GM23338 (cell line): Measurements from ENCODE around the gene IMPACT. TPM values are rescaled to one million over a fixed set of nuclear protein-coding genes. Genes with fewer than 3 reads are reported as not detected.

Experiments
- ATAC-seq: fragments of 200-7000 bp; cut with Tn5 transposase; 3 replicates; pipeline ENCODE4 v1.9.1; 2020
- DNase-seq: peaks from one replicate; pipeline ENCODE4 v3.0.0-alpha.2; 2015; ENCODE audit warnings: low spot score
- H2AFZ ChIP-seq: fragments of 200-600 bp; sonication (generic); 2 replicates; pipeline ENCODE4 v1.8.0; 2016; ENCODE audit warnings: antibody characterized with exemption, mild to moderate bottlenecking, moderate library complexity
- H3F3A ChIP-seq: fragments of 200-600 bp; sonication (generic); replicated peaks from 2 replicates; pipeline ENCODE4 v1.8.0; 2017; ENCODE audit warnings: antibody characterized with exemption, mixed run types, low read depth
- H3K27ac ChIP-seq: fragments of 200-600 bp; sonication (generic); 2 replicates; pipeline ENCODE4 v1.6.1; 2016; ENCODE audit warnings: low read depth
- H3K27me3 ChIP-seq: fragments of 200-600 bp; sonication (generic); 2 replicates; pipeline ENCODE4 v1.8.0; 2016; ENCODE audit warnings: mild to moderate bottlenecking, mixed run types, moderate library complexity; ENCODE audit not compliant: insufficient read depth
- H3K36me3 ChIP-seq: fragments of 200-600 bp; sonication (generic); 2 replicates; pipeline ENCODE4 v1.8.0; 2016; ENCODE audit warnings: mild to moderate bottlenecking; ENCODE audit not compliant: insufficient read depth
- H3K4me1 ChIP-seq: fragments of 200-600 bp; sonication (generic); 2 replicates; pipeline ENCODE4 v1.8.0; 2016; ENCODE audit warnings: mild to moderate bottlenecking, moderate library complexity; ENCODE audit not compliant: insufficient read depth
- H3K4me2 ChIP-seq: fragments of 200-600 bp; sonication (generic); 2 replicates; pipeline ENCODE4 v1.7.1; 2017; ENCODE audit warnings: mixed run types
- H3K4me3 ChIP-seq: fragments of 200-600 bp; sonication (generic); 2 replicates; pipeline ENCODE4 v1.6.1; 2016; ENCODE audit warnings: mixed run types
- H3K79me2 ChIP-seq: fragments of 200-600 bp; sonication (generic); replicated peaks from 2 replicates; pipeline ENCODE4 v1.8.0; 2017; ENCODE audit warnings: mild to moderate bottlenecking; ENCODE audit not compliant: insufficient read depth
- H3K9me2 ChIP-seq: fragments of 200-600 bp; sonication (generic); 2 replicates; pipeline ENCODE4 v1.8.0; 2017; ENCODE audit not compliant: insufficient read depth
- H4K20me1 ChIP-seq: fragments of 200-600 bp; sonication (generic); replicated peaks from 2 replicates; pipeline ENCODE4 v1.8.0; 2017; ENCODE audit warnings: mild to moderate bottlenecking; ENCODE audit not compliant: insufficient read depth
- H3K27ac Mint-ChIP-seq: 2 replicates; pipeline ENCODE4 v1.8.0; 2020; ENCODE audit warnings: inconsistent platforms, mild to moderate bottlenecking, moderate library complexity, mixed read lengths
- H3K27me3 Mint-ChIP-seq: 3 replicates; pipeline ENCODE4 v1.8.0; 2022; ENCODE audit warnings: low read depth, mild to moderate bottlenecking, moderate library complexity, mixed read lengths, inconsistent platforms; ENCODE audit not compliant: insufficient read depth, poor library complexity
- H3K36me3 Mint-ChIP-seq: 3 replicates; pipeline ENCODE4 v1.8.0; 2021; ENCODE audit warnings: low read depth, mild to moderate bottlenecking, inconsistent platforms, moderate library complexity, mixed read lengths
- H3K4me1 Mint-ChIP-seq: 3 replicates; pipeline ENCODE4 v1.8.0; 2020; ENCODE audit warnings: mild to moderate bottlenecking, inconsistent platforms, mixed read lengths
- H3K4me3 Mint-ChIP-seq: 3 replicates; pipeline ENCODE4 v1.8.0; 2021; ENCODE audit warnings: moderate library complexity, mild to moderate bottlenecking, inconsistent platforms, mixed read lengths
- H3K9me3 Mint-ChIP-seq: 3 replicates; pipeline ENCODE4 v1.8.0; 2020; ENCODE audit warnings: moderate library complexity, mild to moderate bottlenecking, inconsistent platforms, mixed read lengths
- CREB1 ChIP-seq: fragments of 250-450 bp; sonication (Bioruptor Pico); IDR thresholded peaks from 2 replicates; pipeline ENCODE4 v1.5.0; 2020; ENCODE audit warnings: low read depth, mild to moderate bottlenecking, moderate library complexity
- EZH2 ChIP-seq: fragments of 200-600 bp; sonication (generic); IDR thresholded peaks from one replicate; pipeline ENCODE4 v1.8.0; 2017; ENCODE audit warnings: antibody characterized with exemption, mild to moderate bottlenecking, low read depth; ENCODE audit not compliant: unreplicated experiment
- EZH2phosphoT487 ChIP-seq: fragments of 200-600 bp; sonication (generic); IDR thresholded peaks from one replicate; pipeline ENCODE4 v1.8.1; 2018; ENCODE audit warnings: antibody characterized with exemption; ENCODE audit not compliant: unreplicated experiment
- POLR2AphosphoS5 ChIP-seq: IDR thresholded peaks from 2 replicates; pipeline ENCODE4 v1.6.1; 2016; ENCODE audit warnings: antibody characterized with exemption, low read depth
- ZNF114 ChIP-seq: fragments of 250-450 bp; sonication (Bioruptor Pico); IDR thresholded peaks from 2 replicates; pipeline ENCODE4 v1.5.0; 2020; ENCODE audit warnings: mild to moderate bottlenecking, moderate library complexity
- polyA plus RNA-seq: library from polyadenylated mRNA; unstranded; fragments of >200 nt; fragmentation: Nextera tagmentation; extraction: Ambion mirVana; gene quantifications from 2 replicates; pipeline ENCODE4 v1.2.1, GENCODE V29; 2016
- total RNA-seq: library from RNA; depleted of rRNA; stranded (reverse); fragments of >200 nt; shearing (Covaris generic); gene quantifications from 2 replicates; pipeline ENCODE4 v1.2.3, GENCODE V29; 2014
- TF ChIP-seq, protein P1 (sequence below): IDR thresholded peaks from one replicate; pipeline ENCODE4 v1.6.1; 2018; ENCODE audit warnings: antibody characterized with exemption; ENCODE audit not compliant: unreplicated experiment
- TF ChIP-seq, protein P2 (sequence below): fragments of 250-450 bp; sonication (Bioruptor Pico); IDR thresholded peaks from 2 replicates; pipeline ENCODE4 v1.5.0; 2020; ENCODE audit warnings: mild to moderate bottlenecking, moderate library complexity
- TF ChIP-seq, protein P3 (sequence below): IDR thresholded peaks from 2 replicates; pipeline ENCODE4 v1.6.1; 2016; ENCODE audit warnings: antibody characterized with exemption

IMPACT gene
- total and polyA plus RNA-seq, 2 experiments from 2014 or later, result 42.1 to 47.6 TPM

DNA sequence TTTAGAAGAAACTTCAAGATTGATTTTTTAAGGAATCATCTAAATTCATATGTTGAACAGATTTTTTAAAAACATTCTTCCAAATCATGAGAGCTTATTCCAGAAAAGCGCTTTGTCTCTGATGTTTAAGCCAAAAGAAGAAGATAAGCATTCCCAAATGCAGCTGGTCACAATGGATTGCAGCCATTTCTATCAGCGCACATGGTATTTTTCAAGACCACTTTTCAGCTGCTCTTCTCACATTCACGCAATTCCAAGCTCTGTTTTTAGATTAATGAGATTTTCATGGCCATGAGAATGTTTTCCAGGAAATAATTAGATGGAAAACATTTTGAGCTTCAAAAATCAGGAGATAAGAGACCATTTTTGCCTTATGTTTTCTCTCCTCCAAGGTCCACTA, 37.5 kb upstream of the IMPACT start:
- peak overlapping the region; percentile 86 for H3K27ac Mint-ChIP-seq
- peaks cover 7% of the 10 kb centered on the region for H4K20me1 ChIP-seq
- TF ChIP-seq, protein P1, sequence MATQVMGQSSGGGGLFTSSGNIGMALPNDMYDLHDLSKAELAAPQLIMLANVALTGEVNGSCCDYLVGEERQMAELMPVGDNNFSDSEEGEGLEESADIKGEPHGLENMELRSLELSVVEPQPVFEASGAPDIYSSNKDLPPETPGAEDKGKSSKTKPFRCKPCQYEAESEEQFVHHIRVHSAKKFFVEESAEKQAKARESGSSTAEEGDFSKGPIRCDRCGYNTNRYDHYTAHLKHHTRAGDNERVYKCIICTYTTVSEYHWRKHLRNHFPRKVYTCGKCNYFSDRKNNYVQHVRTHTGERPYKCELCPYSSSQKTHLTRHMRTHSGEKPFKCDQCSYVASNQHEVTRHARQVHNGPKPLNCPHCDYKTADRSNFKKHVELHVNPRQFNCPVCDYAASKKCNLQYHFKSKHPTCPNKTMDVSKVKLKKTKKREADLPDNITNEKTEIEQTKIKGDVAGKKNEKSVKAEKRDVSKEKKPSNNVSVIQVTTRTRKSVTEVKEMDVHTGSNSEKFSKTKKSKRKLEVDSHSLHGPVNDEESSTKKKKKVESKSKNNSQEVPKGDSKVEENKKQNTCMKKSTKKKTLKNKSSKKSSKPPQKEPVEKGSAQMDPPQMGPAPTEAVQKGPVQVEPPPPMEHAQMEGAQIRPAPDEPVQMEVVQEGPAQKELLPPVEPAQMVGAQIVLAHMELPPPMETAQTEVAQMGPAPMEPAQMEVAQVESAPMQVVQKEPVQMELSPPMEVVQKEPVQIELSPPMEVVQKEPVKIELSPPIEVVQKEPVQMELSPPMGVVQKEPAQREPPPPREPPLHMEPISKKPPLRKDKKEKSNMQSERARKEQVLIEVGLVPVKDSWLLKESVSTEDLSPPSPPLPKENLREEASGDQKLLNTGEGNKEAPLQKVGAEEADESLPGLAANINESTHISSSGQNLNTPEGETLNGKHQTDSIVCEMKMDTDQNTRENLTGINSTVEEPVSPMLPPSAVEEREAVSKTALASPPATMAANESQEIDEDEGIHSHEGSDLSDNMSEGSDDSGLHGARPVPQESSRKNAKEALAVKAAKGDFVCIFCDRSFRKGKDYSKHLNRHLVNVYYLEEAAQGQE, result no peak
- no peak for TF ChIP-seq CREB1 (CRISPR knock-in tag)
- TF ChIP-seq, protein P2, sequence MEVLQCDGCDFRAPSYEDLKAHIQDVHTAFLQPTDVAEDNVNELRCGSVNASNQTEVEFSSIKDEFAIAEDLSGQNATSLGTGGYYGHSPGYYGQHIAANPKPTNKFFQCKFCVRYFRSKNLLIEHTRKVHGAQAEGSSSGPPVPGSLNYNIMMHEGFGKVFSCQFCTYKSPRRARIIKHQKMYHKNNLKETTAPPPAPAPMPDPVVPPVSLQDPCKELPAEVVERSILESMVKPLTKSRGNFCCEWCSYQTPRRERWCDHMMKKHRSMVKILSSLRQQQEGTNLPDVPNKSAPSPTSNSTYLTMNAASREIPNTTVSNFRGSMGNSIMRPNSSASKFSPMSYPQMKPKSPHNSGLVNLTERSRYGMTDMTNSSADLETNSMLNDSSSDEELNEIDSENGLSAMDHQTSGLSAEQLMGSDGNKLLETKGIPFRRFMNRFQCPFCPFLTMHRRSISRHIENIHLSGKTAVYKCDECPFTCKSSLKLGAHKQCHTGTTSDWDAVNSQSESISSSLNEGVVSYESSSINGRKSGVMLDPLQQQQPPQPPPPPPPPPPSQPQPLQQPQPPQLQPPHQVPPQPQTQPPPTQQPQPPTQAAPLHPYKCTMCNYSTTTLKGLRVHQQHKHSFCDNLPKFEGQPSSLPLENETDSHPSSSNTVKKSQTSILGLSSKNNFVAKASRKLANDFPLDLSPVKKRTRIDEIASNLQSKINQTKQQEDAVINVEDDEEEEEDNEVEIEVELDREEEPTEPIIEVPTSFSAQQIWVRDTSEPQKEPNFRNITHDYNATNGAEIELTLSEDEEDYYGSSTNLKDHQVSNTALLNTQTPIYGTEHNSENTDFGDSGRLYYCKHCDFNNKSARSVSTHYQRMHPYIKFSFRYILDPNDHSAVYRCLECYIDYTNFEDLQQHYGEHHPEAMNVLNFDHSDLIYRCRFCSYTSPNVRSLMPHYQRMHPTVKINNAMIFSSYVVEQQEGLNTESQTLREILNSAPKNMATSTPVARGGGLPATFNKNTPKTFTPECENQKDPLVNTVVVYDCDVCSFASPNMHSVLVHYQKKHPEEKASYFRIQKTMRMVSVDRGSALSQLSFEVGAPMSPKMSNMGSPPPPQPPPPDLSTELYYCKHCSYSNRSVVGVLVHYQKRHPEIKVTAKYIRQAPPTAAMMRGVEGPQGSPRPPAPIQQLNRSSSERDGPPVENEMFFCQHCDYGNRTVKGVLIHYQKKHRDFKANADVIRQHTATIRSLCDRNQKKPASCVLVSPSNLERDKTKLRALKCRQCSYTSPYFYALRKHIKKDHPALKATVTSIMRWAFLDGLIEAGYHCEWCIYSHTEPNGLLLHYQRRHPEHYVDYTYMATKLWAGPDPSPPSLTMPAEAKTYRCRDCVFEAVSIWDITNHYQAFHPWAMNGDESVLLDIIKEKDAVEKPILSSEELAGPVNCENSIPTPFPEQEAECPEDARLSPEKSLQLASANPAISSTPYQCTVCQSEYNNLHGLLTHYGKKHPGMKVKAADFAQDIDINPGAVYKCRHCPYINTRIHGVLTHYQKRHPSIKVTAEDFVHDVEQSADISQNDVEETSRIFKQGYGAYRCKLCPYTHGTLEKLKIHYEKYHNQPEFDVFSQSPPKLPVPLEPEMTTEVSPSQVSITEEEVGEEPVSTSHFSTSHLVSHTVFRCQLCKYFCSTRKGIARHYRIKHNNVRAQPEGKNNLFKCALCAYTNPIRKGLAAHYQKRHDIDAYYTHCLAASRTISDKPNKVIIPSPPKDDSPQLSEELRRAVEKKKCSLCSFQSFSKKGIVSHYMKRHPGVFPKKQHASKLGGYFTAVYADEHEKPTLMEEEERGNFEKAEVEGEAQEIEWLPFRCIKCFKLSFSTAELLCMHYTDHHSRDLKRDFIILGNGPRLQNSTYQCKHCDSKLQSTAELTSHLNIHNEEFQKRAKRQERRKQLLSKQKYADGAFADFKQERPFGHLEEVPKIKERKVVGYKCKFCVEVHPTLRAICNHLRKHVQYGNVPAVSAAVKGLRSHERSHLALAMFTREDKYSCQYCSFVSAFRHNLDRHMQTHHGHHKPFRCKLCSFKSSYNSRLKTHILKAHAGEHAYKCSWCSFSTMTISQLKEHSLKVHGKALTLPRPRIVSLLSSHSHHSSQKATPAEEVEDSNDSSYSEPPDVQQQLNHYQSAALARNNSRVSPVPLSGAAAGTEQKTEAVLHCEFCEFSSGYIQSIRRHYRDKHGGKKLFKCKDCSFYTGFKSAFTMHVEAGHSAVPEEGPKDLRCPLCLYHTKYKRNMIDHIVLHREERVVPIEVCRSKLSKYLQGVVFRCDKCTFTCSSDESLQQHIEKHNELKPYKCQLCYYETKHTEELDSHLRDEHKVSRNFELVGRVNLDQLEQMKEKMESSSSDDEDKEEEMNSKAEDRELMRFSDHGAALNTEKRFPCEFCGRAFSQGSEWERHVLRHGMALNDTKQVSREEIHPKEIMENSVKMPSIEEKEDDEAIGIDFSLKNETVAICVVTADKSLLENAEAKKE, result no peak
- TF ChIP-seq EZH2phosphoT487, result no peak
- TF ChIP-seq ZNF114 (CRISPR knock-in tag), result no peak
- TF ChIP-seq EZH2, result no peak
- TF ChIP-seq, protein P3, sequence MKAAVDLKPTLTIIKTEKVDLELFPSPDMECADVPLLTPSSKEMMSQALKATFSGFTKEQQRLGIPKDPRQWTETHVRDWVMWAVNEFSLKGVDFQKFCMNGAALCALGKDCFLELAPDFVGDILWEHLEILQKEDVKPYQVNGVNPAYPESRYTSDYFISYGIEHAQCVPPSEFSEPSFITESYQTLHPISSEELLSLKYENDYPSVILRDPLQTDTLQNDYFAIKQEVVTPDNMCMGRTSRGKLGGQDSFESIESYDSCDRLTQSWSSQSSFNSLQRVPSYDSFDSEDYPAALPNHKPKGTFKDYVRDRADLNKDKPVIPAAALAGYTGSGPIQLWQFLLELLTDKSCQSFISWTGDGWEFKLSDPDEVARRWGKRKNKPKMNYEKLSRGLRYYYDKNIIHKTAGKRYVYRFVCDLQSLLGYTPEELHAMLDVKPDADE, result no peak
- TF ChIP-seq POLR2AphosphoS5, result no peak

More for the DNA sequence above, 37.5 kb upstream of the IMPACT start:
- peaks cover 23% of the 10 kb centered on the region for H3K36me3 Mint-ChIP-seq
- no peaks in the 10 kb centered on the region for H3K9me3 Mint-ChIP-seq
- H2AFZ ChIP-seq, result no peak overlapping the region
- no peaks in the 10 kb centered on the region for H3K27me3 Mint-ChIP-seq
- H3K4me1 Mint-ChIP-seq, result peaks cover 17% of the 10 kb centered on the region
- peaks cover 4% of the 10 kb centered on the region; the same call in 1 of the 2 replicates for H3F3A ChIP-seq
- peaks cover 9% of the 10 kb centered on the region; the same call in 1 of the 2 replicates for H3K4me1 ChIP-seq
- no peak overlapping the region for H3K4me3 Mint-ChIP-seq
- H3K4me2 ChIP-seq, result no peak overlapping the region
- DNase-seq, result no peak
- ATAC-seq, result no peak
- H3K27ac ChIP-seq, result 0 out of 2 replicates have a peak overlapping the region, but pooled peaks have one; percentile 3
- H3K36me3 ChIP-seq, result 0 out of 2 replicates have a peak, but pooled peaks cover 1% of the 10 kb centered on the region
- no peak overlapping the region for H3K4me3 ChIP-seq
- no peaks in the 10 kb centered on the region for H3K27me3 ChIP-seq
- H3K79me2 ChIP-seq, result peaks cover 99% of the 10 kb centered on the region
- no peaks in the 10 kb centered on the region for H3K9me2 ChIP-seq
